Measurements from ENCODE around the gene MT1B. TPM values are rescaled to one million over a fixed set of nuclear protein-coding genes. Genes with fewer than 3 reads are reported as not detected.

MT1B gene
- total and polyA plus RNA-seq, 3 experiments from 2014 or later: not detected

DNA sequence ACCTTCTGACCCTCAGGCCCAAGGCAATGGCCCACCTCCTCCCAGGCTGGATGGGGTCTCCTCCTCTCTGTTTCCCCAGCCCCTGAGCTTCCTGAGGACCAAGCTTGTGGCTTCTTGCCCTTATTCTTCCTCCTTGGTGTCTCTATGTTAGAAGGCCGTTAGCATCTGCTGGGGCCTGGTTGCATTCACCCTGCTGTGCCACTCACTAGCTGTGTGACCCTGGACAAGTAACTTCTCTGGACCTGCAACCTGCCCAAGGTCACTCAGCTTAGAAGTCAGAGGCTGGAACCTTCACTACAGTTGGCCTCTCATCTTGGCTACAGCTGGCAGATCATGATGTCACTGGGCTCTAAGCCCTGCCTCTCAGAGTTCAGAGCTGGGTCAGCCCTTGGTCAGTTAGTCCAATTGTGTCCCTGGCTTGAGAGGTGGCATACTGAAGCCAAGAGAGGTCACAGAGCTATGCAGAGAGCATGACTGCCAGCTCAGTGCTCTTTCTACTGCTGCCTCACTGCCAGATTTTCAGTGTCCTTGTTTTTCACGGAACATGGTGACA lies 40.3 kb upstream of the MT1B start:
- peak overlapping the region; percentile 82 to 98 (median 96) for H3K27ac Mint-ChIP-seq
- no peak overlapping the region for H3K27ac ChIP-seq (ENCODE audit: low read depth, low read length)
- no peak overlapping the region for H3K4me3 ChIP-seq (ENCODE audit: low read length)
- H3K27me3 Mint-ChIP-seq: no peaks in the 10 kb centered on the region
- H3K4me1 Mint-ChIP-seq: peaks cover 46 to 50% (median 48%) of the 10 kb centered on the region in 3 donors
- no peak for DNase-seq
- peaks cover 0 to 8% (median 0%) of the 10 kb centered on the region in 3 donors for H3K36me3 Mint-ChIP-seq
- no peaks in the 10 kb centered on the region for H3K36me3 ChIP-seq (ENCODE audit: insufficient read depth, low read length)
- H3K9me3 ChIP-seq (ENCODE audit: low read length): no peaks in the 10 kb centered on the region
- CTCF ChIA-PET: interaction anchor here (0.9 to 4.5 kb wide), 6 partner anchors 10 to 90 kb away, joined by 3 to 18 read pairs (median 6); no protein-coding TSS in a partner anchor
- POLR2A ChIA-PET: interaction anchor here (1.0 to 1.5 kb wide), 2 partner anchors 12 to 71 kb away, joined by 3 read pairs; partner anchors contain the start of gene MT1X
- no peaks in the 10 kb centered on the region for H3K9me3 Mint-ChIP-seq
- peaks cover 39% of the 10 kb centered on the region for H3K4me1 ChIP-seq (ENCODE audit: insufficient read depth, low read length)
- peak overlapping the region in 4 of 7 donors; percentile 54 to 98 (median 82) for H3K4me3 Mint-ChIP-seq
- no peaks in the 10 kb centered on the region for H3K27me3 ChIP-seq (ENCODE audit: insufficient read depth, low read length, poor library complexity, severe bottlenecking)

DNA sequence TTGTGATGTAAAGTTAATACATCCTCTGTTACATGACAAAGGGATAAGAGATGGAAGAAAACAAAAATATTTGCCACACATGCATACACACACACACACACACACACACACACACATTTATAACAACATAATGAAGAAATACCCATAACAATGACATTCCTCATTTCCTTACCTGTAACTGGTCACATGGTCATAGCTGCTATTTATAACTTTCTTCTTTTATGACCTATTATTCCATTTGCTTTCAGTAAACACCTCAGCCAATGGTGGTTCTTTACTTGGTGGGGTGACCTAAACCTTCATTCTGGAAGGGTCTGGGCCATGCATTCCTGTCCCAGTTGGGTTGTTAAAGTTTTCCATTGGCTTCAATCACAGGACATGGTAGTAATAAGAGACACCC lies 38.0 kb upstream of the MT1B start:
- peaks cover 0 to 5% (median 0%) of the 10 kb centered on the region in 3 donors for H3K36me3 Mint-ChIP-seq
- H3K27ac Mint-ChIP-seq: no peak overlapping the region
- CTCF ChIA-PET: interaction anchor here (1.0 to 1.2 kb wide), 2 partner anchors 12 to 100 kb away, joined by 3 to 4 read pairs; partner anchors contain the start of gene MT1E
- POLR2A ChIA-PET: no interaction called here
- Histone ChIP-seq H3K36me3 (ENCODE audit: insufficient read depth, low read length) (no peaks in the 10 kb centered on the region), H3K27me3 (ENCODE audit: insufficient read depth, low read length, poor library complexity, severe bottlenecking) (peaks cover 8% of the 10 kb centered on the region), H3K9me3 (ENCODE audit: low read length) (no peaks in the 10 kb centered on the region), H3K4me3 (ENCODE audit: low read length) (no peak overlapping the region), H3K4me1 (ENCODE audit: insufficient read depth, low read length) (peaks cover 28% of the 10 kb centered on the region), H3K27ac (ENCODE audit: low read depth, low read length) (no peak overlapping the region)
- peak overlapping the region in 1 of 7 donors; percentile 24 for H3K4me3 Mint-ChIP-seq
- no peak for DNase-seq
- H3K4me1 Mint-ChIP-seq: peaks cover 32 to 43% (median 35%) of the 10 kb centered on the region in 3 donors
- peaks cover 2 to 11% of the 10 kb centered on the region in 2 donors for H3K27me3 Mint-ChIP-seq
- H3K9me3 Mint-ChIP-seq: no peaks in the 10 kb centered on the region

DNA sequence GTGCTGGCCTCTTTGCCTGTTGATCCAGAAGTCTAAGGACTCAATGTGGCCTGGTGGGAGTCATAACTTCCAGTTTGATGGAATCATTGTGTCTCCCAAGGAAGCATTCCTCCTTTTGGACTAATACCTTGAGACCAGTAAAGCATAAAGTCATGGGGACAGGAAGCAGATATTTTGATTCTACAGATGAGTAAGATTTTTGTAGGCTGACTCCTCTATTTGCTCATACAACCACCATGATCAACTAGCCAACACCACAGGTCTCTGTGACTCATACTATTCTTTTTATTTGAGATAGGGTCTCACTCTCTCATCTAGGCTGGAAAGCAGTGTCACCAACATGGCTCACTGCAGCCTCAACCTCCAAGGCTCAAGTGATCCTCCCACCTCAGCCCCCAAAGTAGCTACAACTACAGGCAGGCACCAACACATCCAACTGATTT lies 37.1 kb upstream of the MT1B start:
- Mint-ChIP-seq H3K36me3 (no peaks in the 10 kb centered on the region), H3K4me1 (peaks cover 23 to 34% (median 26%) of the 10 kb centered on the region in 3 donors)
- POLR2A ChIA-PET: no interaction called here

DNA sequence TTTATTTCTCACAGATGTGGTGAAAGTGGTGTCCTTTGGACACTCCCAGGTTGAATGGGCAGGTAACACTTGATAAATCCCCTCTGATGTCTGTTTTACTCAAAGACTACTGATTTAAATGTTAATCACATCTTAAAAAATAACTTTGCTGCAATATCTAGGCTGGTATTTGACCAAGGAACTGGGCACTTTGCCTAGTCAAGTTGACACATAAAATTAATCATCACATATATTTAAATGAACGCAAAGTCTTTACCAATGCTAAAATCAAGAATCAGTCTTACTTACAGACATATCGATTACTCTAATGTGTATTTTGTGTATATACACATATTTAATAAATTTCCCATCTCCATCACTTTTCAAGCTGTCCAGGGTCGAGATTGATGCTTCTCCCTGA lies 36.3 kb upstream of the MT1B start:
- no peaks in the 10 kb centered on the region for H3K9me3 Mint-ChIP-seq
- POLR2A ChIA-PET: no interaction called here
- H3K36me3 Mint-ChIP-seq: no peaks in the 10 kb centered on the region

More for the DNA sequence above, 37.1 kb upstream of the MT1B start:
- Histone ChIP-seq H3K36me3 (ENCODE audit: insufficient read depth, low read length) (no peaks in the 10 kb centered on the region), H3K27me3 (ENCODE audit: insufficient read depth, low read length, poor library complexity, severe bottlenecking) (peaks cover 8% of the 10 kb centered on the region), H3K27ac (ENCODE audit: low read depth, low read length) (no peak overlapping the region), H3K9me3 (ENCODE audit: low read length) (no peaks in the 10 kb centered on the region), H3K4me3 (ENCODE audit: low read length) (no peak overlapping the region), H3K4me1 (ENCODE audit: insufficient read depth, low read length) (peaks cover 24% of the 10 kb centered on the region)
- peaks cover 2 to 11% of the 10 kb centered on the region in 2 donors for H3K27me3 Mint-ChIP-seq
- H3K4me3 Mint-ChIP-seq: peak overlapping the region in 1 of 7 donors; percentile 24
- no peak for DNase-seq
- CTCF ChIA-PET: no interaction called here
- no peaks in the 10 kb centered on the region for H3K9me3 Mint-ChIP-seq
- peak overlapping the region in 1 of 8 donors; percentile 56 for H3K27ac Mint-ChIP-seq

DNA sequence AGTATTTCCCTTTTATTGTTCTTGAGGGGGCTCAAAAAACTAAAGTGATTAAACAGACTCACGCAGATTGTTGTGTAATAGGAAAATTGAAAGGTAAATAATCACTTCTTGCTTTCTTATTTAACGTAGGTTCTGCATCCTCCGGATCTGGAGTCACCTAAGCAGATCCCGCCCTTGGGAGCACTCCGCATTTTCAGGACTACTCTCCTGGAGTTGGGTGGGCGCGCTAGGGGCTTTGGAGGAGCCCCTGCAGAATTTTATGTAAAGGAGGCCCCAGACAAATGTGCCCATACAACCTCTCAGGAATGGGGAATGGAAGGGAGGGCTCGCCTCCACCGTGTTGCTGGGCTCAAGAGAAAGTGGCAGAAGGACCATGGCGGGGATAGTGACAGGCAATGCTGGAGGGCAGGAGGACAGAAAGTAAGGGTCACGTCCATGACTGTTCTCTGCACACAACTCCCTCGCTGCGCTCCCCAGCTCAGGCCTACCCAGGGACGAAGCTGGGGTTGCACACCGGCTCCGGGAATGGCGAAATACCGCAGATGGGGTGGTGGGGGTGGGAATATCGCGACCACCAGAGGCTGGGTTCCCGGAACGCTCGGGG lies 35.0 kb upstream of the MT1B start:
- Histone ChIP-seq H3K27ac (ENCODE audit: low read depth, low read length) (no peak overlapping the region), H3K4me3 (ENCODE audit: low read length) (no peak overlapping the region), H3K27me3 (ENCODE audit: insufficient read depth, low read length, poor library complexity, severe bottlenecking) (peaks cover 8% of the 10 kb centered on the region), H3K9me3 (ENCODE audit: low read length) (no peaks in the 10 kb centered on the region), H3K36me3 (ENCODE audit: insufficient read depth, low read length) (no peaks in the 10 kb centered on the region), H3K4me1 (ENCODE audit: insufficient read depth, low read length) (peaks cover 4% of the 10 kb centered on the region)
- H3K9me3 Mint-ChIP-seq: no peaks in the 10 kb centered on the region
- CTCF ChIA-PET: interaction anchor here (1.3 kb wide), 1 partner anchor 9 kb away, joined by 3 read pairs; the partner anchor contains the start of gene MT1E
- peak overlapping the region; percentile 39 to 79 (median 70) for H3K4me3 Mint-ChIP-seq
- POLR2A ChIA-PET: interaction anchor here (0.6 to 1.2 kb wide), 3 partner anchors 8 to 430 kb away, joined by 3 to 14 read pairs (median 3); partner anchors contain the start of gene MT2A
- DNase-seq: no peak
- peak overlapping the region in 1 of 8 donors; percentile 17 for H3K27ac Mint-ChIP-seq
- peaks cover 4 to 11% of the 10 kb centered on the region in 2 donors for H3K27me3 Mint-ChIP-seq
- H3K4me1 Mint-ChIP-seq: peaks cover 6 to 14% (median 6%) of the 10 kb centered on the region in 3 donors
- H3K36me3 Mint-ChIP-seq: no peaks in the 10 kb centered on the region

More for the DNA sequence above, 36.3 kb upstream of the MT1B start:
- H3K9me3 ChIP-seq (ENCODE audit: low read length): no peaks in the 10 kb centered on the region
- CTCF ChIA-PET: interaction anchor here (0.9 kb wide), 1 partner anchor 12 kb away, joined by 3 read pairs; no protein-coding TSS in a partner anchor
- Mint-ChIP-seq H3K27ac (peak overlapping the region in 1 of 8 donors; percentile 42), H3K4me1 (peaks cover 18 to 27% (median 20%) of the 10 kb centered on the region in 3 donors), H3K27me3 (peaks cover 2 to 11% of the 10 kb centered on the region in 2 donors), H3K4me3 (no peak overlapping the region)
- peaks cover 8% of the 10 kb centered on the region for H3K27me3 ChIP-seq (ENCODE audit: insufficient read depth, low read length, poor library complexity, severe bottlenecking)
- no peak for DNase-seq
- H3K4me3 ChIP-seq (ENCODE audit: low read length): no peak overlapping the region
- peaks cover 16% of the 10 kb centered on the region for H3K4me1 ChIP-seq (ENCODE audit: insufficient read depth, low read length)
- no peak overlapping the region for H3K27ac ChIP-seq (ENCODE audit: low read depth, low read length)
- H3K36me3 ChIP-seq (ENCODE audit: insufficient read depth, low read length): no peaks in the 10 kb centered on the region

DNA sequence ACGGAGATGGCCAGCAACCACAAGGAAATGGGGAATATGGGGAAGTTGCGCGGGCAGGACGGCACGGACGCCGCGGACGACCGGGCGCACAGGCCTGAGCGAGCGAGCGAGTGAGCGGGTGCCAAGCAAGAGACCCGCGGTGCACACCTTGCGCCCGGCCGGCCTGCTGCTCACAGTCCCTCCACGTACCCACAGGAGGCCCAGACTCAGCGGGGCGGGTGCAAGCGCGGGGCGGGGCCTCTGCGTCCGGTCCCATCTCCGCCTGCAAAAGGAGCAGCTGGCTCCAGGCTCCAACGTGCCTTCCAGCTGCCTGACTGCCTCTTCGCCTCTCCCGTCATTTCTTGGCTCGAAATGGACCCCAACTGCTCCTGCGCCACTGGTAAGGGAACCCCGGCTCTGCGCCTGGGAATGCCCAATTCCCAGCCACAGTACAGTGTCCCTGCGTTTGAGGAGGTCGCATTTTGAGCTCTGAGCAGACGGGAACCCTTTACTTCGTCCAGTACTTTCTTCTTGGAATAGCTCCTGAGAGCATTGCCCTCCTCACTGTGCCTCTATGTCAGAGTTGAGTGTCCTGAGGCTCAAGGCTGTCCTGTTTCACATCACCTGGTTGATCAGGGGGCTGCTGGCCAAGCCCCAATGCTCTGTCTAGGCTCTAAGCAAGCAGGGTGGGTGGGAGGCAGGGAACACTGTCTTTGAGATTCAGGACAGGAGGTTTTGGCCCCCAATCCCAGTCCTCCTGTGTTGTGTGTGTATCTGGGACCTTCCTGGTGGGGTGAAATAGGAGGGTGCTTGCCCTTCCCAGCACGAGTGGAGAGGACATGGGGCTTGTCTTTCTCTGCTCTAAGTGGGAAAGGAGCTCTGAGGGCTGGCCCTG lies 34.2 kb upstream of the MT1B start:
- H3K27me3 ChIP-seq (ENCODE audit: insufficient read depth, low read length, poor library complexity, severe bottlenecking): peaks cover 8% of the 10 kb centered on the region
- H3K4me1 ChIP-seq (ENCODE audit: insufficient read depth, low read length): peaks cover 4% of the 10 kb centered on the region
- ChIA-PET CTCF (interaction anchor here (0.9 to 2.3 kb wide), 4 partner anchors 8 to 26 kb away, joined by 3 to 6 read pairs (median 4); partner anchors contain the start of gene MT1E), POLR2A (interaction anchor here (0.5 to 1.2 kb wide), 3 partner anchors 9 to 151 kb away, joined by 3 to 4 read pairs (median 4); partner anchors contain the start of gene MT2A)
- Mint-ChIP-seq H3K27me3 (peaks cover 4 to 11% of the 10 kb centered on the region in 2 donors), H3K4me3 (peak overlapping the region; percentile 61 to 79 (median 69)), H3K27ac (no peak overlapping the region), H3K36me3 (no peaks in the 10 kb centered on the region), H3K9me3 (no peaks in the 10 kb centered on the region), H3K4me1 (peaks cover 6 to 13% (median 6%) of the 10 kb centered on the region in 3 donors)
- peak in 4 of 5 donors; percentile 22 to 64 (median 42) for DNase-seq
- no peaks in the 10 kb centered on the region for H3K9me3 ChIP-seq (ENCODE audit: low read length)
- H3K27ac ChIP-seq (ENCODE audit: low read depth, low read length): no peak overlapping the region
- no peaks in the 10 kb centered on the region for H3K36me3 ChIP-seq (ENCODE audit: insufficient read depth, low read length)
- H3K4me3 ChIP-seq (ENCODE audit: low read length): no peak overlapping the region

DNA sequence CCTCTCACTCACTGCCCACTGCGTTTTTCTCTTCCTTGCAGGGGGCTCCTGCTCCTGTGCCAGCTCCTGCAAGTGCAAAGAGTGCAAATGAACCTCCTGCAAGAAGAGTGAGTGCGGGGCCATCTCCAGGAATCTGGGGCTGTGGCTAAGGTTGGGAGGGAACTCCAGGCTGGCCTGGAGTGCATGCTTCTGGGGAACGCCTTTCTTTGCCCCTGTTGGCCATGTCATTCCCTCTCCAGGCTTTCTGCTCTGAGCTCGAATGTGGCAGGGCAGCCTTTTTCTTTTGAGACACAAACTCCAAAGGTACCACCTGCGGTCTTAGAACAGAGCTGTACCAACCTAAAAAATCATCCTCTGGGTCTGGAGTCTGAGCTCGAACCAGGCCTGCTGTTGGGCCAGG lies 33.5 kb upstream of the MT1B start:
- no peak overlapping the region for H3K4me3 ChIP-seq (ENCODE audit: low read length)
- POLR2A ChIA-PET: interaction anchor here (1.1 to 1.2 kb wide), 2 partner anchors 10 to 11 kb away, joined by 3 to 4 read pairs; partner anchors contain the start of gene MT2A
- DNase-seq: no peak
- Mint-ChIP-seq H3K27me3 (peaks cover 4 to 11% of the 10 kb centered on the region in 2 donors), H3K4me3 (peak overlapping the region in 3 of 7 donors; percentile 5 to 79 (median 73)), H3K36me3 (no peaks in the 10 kb centered on the region), H3K27ac (no peak overlapping the region), H3K9me3 (no peaks in the 10 kb centered on the region), H3K4me1 (peaks cover 6 to 13% (median 6%) of the 10 kb centered on the region in 3 donors)
- H3K27ac ChIP-seq (ENCODE audit: low read depth, low read length): no peak overlapping the region
- H3K27me3 ChIP-seq (ENCODE audit: insufficient read depth, low read length, poor library complexity, severe bottlenecking): peaks cover 8% of the 10 kb centered on the region
- H3K36me3 ChIP-seq (ENCODE audit: insufficient read depth, low read length): no peaks in the 10 kb centered on the region
- no peaks in the 10 kb centered on the region for H3K9me3 ChIP-seq (ENCODE audit: low read length)
- CTCF ChIA-PET: interaction anchor here (0.9 to 2.3 kb wide), 3 partner anchors 11 to 25 kb away, joined by 3 to 6 read pairs (median 5); no protein-coding TSS in a partner anchor
- peaks cover 4% of the 10 kb centered on the region for H3K4me1 ChIP-seq (ENCODE audit: insufficient read depth, low read length)
